ENCODE data around the gene PDE4D. TPM values are rescaled to one million over a fixed set of nuclear protein-coding genes. Genes with fewer than 3 reads are reported as not detected.
A peak's percentile ranks its signal among the peaks of the same experiment; 100 is the strongest.

PDE4D gene
- total RNA-seq, 1 experiment from 2014 or later = 2.1 TPM

GRCh38 chr5:59358005-59358861 is 535.3 kb downstream of the PDE4D start:
- H4K20me1 ChIP-seq (ENCODE audit: control insufficient read depth, insufficient read depth, insufficient read length) = no peaks in the 10 kb centered on the region
- H2BK15ac ChIP-seq (ENCODE audit: low read depth, low read length) = no peak overlapping the region
- no peak overlapping the region for H2AFZ ChIP-seq (ENCODE audit: low read length)
- H2BK5ac ChIP-seq (ENCODE audit: insufficient read length, low read length) = no peak overlapping the region
- peaks cover 6% of the 10 kb centered on the region for H3K4me1 ChIP-seq (ENCODE audit: insufficient read depth, low read length)
- H4K5ac ChIP-seq (ENCODE audit: insufficient read length, low read depth, low read length) = no peak overlapping the region
- no peak overlapping the region for H3K56ac ChIP-seq (ENCODE audit: insufficient read length, low read depth, low read length)
- H4K8ac ChIP-seq (replicated peaks; ENCODE audit: insufficient read length, low read depth, low read length) = no peak overlapping the region
- no peak overlapping the region for H4K91ac ChIP-seq (ENCODE audit: insufficient read length, low read depth, low read length)
- Mint-ChIP-seq H3K4me3 (no peak overlapping the region), H3K27me3 (ENCODE audit: low read depth) (peaks cover 1% of the 10 kb centered on the region; the same call in 1 of the 2 replicates), H3K4me1 (peaks cover 31 to 35% of the 10 kb centered on the region in 2 experiments), H3K27ac (no peak overlapping the region; a peak in 2 of 7 replicates), H3K36me3 (ENCODE audit: insufficient read depth in 1 of 3, low read depth in 3 of 3) (no peaks in the 10 kb centered on the region), H3K9me3 (no peaks in the 10 kb centered on the region)
- no peak overlapping the region for H3K27ac ChIP-seq (ENCODE audit: insufficient read length, low read depth, low read length)
- H3K4ac ChIP-seq (ENCODE audit: low read depth, low read length) = no peak overlapping the region
- TF ChIP-seq CTCF (conservative IDR thresholded peaks at IDR 0.05) = no peak
- H3K27me3 ChIP-seq (ENCODE audit: insufficient read depth, low read length) = no peaks in the 10 kb centered on the region
- no peak overlapping the region for H3K23ac ChIP-seq (ENCODE audit: insufficient read length, low read depth, low read length)
- H3K23me2 ChIP-seq (ENCODE audit: insufficient read length, low read depth, low read length, poor library complexity, severe bottlenecking) = no peaks in the 10 kb centered on the region
- no peak overlapping the region for H3K14ac ChIP-seq (ENCODE audit: insufficient read depth, low read length)
- no peak overlapping the region for H2BK12ac ChIP-seq (ENCODE audit: insufficient read length, low read depth, low read length)
- H3K9ac ChIP-seq (ENCODE audit: extremely low read depth, insufficient read length, low read length) = no peak overlapping the region
- WGBS (ENCODE audit: extremely low coverage, insufficient read length, low lambda C conversion rate) = no CpG with 5 or more reads among the region's 5 CpGs
- H3K4me2 ChIP-seq (ENCODE audit: insufficient read depth, insufficient read length, low read length) = no peak overlapping the region
- H2AK5ac ChIP-seq (ENCODE audit: insufficient read length, low read length) = no peak overlapping the region
- H3K9me3 ChIP-seq (ENCODE audit: control insufficient read depth, low read depth, low read length) = no peaks in the 10 kb centered on the region
- DNase-seq = peak; percentile 35
- no peak overlapping the region for H3K18ac ChIP-seq (ENCODE audit: insufficient read length, low read depth, low read length)
- H3K79me1 ChIP-seq (ENCODE audit: insufficient read depth, low read depth, low read length, poor library complexity, severe bottlenecking) = no peaks in the 10 kb centered on the region
- no peak overlapping the region for H2BK20ac ChIP-seq (ENCODE audit: low read depth, low read length, poor library complexity, severe bottlenecking)
- H3K79me2 ChIP-seq (ENCODE audit: insufficient read depth, low read length) = no peaks in the 10 kb centered on the region
- H2BK120ac ChIP-seq (ENCODE audit: low read depth, low read length, poor library complexity, severe bottlenecking) = no peak overlapping the region
- no peak overlapping the region for H3T11ph ChIP-seq (ENCODE audit: low read length)
